Sigmoid colon (tissue), 3 donors: ENCODE results near the gene SLC6A6.

Experiments
- CTCF ChIP-seq, 4 experiments: fragments of 450-650 bp in 3 of 4; fragments of 200-600 bp in 1 of 4; IDR thresholded peaks; one replicate each; pipeline ENCODE4 v1.5.1; 2016 to 2019; ENCODE audit warnings: antibody characterized with exemption in 4 of 4, mild to moderate bottlenecking in 3 of 4, moderate library complexity in 2 of 4
- POLR2A ChIP-seq, 2 donors: fragments of 450-650 bp; IDR thresholded peaks; one replicate each; pipeline ENCODE4 v1.6.1; 2016; ENCODE audit warnings: antibody characterized with exemption in 2 of 2, mild to moderate bottlenecking in 2 of 2, moderate library complexity in 2 of 2

GRCh38 chr3:14366915-14367823, 35.2 kb upstream of the SLC6A6 start:
- TF ChIP-seq CTCF (IDR thresholded peaks at IDR 0.05) = no peak
- TF ChIP-seq POLR2A (IDR thresholded peaks at IDR 0.05) = no peak
